HT1080 (cell line): Measurements from ENCODE around the gene DUX4. TPM values are rescaled to one million over a fixed set of nuclear protein-coding genes. Genes with fewer than 3 reads are reported as not detected.
"Not testable (repeated sequence)": the region's sequence is repeated elsewhere in the genome, so short reads cannot be mapped to it uniquely, and the experiment has no call there.

Source experiments
- DNase-seq: peaks from one replicate; pipeline ENCODE4 v3.0.0-alpha.2; 2015; ENCODE audit warnings: low read depth
- polyA plus RNA-seq, 2 experiments: library from polyadenylated mRNA; depleted of rRNA; stranded (reverse); fragments of >200 nt; gene quantifications; 2 replicates each; pipeline ENCODE4 v1.2.3, GENCODE V29; 2015
- small RNA-seq: library from RNA; depleted of rRNA; stranded (forward); fragments of <200 nt; gene quantifications from one replicate; pipeline ENCODE3, GENCODE V24; 2014
- total RNA-seq: library from RNA; depleted of rRNA; stranded (reverse); fragments of >200 nt; shearing (Covaris generic); gene quantifications from 2 replicates; pipeline ENCODE4 v1.2.3, GENCODE V29; 2014; rRNA removed

Gene DUX4
- not detected in 2 replicates for total RNA-seq
- not detected in 2 replicates for polyA plus RNA-seq (2015; cell fraction: cytosol; rRNA removed)
- polyA plus RNA-seq (2015; cell fraction: nucleus; rRNA removed), result not detected in 2 replicates

- not testable (repeated sequence) for DNase-seq
Measured at GRCh38 chr4:190173428-190173827, at the start of gene DUX4. TSS of gene DUX4 (plus strand) at chr4:190173774. CDS start at chr4:190173774, 0 bp downstream.

DNA sequence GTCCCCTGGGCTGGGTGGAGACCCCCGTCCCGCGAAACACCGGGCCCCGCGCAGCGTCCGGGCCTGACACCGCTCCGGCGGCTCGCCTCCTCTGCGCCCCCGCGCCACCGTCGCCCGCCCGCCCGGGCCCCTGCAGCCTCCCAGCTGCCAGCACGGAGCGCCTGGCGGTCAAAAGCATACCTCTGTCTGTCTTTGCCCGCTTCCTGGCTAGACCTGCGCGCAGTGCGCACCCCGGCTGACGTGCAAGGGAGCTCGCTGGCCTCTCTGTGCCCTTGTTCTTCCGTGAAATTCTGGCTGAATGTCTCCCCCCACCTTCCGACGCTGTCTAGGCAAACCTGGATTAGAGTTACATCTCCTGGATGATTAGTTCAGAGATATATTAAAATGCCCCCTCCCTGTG, 1.9 kb downstream of the DUX4 start:
- DNase-seq, result not testable (repeated sequence)

DNA sequence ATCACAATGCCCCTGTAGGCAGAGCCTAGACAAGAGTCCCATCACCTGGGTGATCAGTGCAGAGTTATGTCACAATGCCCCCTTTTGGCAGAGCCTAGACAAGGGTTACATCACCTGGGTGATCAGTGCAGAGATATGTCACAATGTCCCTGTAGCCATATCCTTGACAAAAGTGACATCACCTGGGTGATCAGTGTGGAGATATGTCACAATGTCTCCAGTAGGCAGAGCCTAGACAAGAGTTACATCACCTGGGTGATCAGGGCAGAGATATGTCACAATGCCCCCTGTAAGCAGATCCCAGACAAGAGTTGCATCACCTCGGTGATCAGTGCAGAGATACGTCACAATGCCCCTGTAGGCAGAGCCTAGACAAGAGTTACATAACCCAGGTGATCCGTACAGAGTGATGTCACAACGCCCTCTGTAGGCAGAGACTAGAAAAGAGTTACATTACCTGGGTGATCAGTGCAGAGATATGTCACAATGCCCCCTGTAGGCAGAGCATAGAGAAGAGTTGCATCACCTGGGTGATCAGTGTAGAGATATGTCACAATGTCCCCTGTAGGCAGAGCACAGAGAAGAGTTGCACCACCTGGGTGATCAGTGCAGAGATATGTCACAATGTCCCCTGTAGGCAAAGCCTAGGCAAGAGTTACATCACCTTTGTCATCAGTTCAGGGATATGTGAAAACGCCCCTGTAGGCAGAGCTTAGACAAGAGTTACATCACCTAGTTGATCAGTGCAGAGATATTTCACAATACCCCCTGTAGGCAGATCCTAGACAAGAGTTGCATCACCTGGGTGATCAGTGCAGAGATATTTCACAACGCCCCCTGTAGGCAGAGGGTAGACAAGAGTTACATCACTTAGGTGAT, 4.4 kb downstream of the DUX4 start:
- DNase-seq, result not testable (repeated sequence)

- not testable (repeated sequence) for DNase-seq
Measured at GRCh38 chr4:190178606-190178990, 5.0 kb downstream of the DUX4 start.

DNA sequence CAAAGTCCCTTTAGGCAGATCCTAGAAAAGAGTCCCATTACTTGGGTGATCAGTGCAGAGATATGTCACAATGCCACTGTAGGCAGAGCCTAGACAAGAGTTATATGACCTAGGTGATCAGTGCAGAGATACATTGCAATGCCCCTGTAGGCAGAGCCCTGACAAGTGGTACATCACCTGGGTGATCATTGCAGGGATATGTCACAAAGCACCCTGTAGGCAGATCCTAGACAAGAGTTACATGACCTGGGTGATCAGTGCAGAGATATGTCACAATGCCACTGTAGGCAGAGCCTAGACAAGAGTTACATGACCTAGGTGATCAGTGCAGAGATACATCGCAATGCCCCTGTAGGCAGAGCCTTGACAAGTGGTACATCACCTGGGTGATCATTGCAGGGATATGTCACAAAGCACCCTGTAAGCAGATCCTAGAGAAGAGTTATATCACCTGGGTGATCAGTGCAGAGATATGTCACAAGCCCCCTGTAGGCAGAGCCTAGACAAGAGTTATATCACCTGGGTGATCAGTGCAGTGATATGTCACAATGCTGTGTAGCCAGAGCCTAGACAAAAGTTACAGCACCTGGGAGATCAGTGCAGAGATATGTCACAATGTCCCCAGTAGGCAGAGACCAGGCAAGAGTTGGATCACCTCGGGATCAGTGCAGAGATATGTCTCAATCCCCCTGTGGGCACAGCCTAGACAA, 5.6 kb downstream of the DUX4 start:
- not testable (repeated sequence) for DNase-seq

GRCh38 chr4:190179740-190180094, 6.1 kb downstream of the DUX4 start:
- not testable (repeated sequence) for DNase-seq

- DNase-seq, result not testable (repeated sequence)
Measured at GRCh38 chr4:190180947-190181346, 7.4 kb downstream of the DUX4 start.

- not testable (repeated sequence) for DNase-seq
Measured at GRCh38 chr4:190181481-190182100, 8.0 kb downstream of the DUX4 start.

DNA sequence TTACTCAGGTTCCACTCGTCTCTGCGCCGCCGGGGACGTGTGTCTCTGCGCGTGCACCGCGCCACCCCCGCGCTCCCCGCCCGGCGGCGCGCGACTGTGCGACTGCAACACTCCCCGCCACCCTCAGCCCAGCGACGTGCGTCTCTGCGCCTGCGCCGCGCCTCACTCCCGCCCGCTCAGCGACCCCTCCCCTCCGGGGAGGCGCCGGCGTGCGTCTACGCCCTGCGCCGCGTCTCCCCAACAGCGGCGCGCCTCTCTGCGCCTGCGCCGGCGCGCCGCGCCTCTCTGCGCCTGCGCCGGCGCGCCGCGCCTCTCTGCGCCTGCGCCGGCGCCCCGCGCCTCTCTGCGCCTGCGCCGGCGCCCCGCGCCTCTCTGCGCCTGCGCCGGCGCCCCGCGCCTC, 29.9 kb downstream of the DUX4 start:
- not testable (repeated sequence) for DNase-seq

Small RNAs within 50 kb of the gene (small RNA-seq; reads per million reads assigned to genes)
- not detected for gene AC215524.1

Other genes with a start within 250 kb of the DUX4 start
- gene FRG1, start 232.9 kb upstream of the DUX4 start, total RNA-seq, result 41.2 and 46.0 TPM in 2 replicates
- 1.4 and 1.7 TPM in 2 replicates for gene FRG2, start 146.5 kb upstream of the DUX4 start, total RNA-seq
- not detected in 2 replicates for gene DBET, start 109.3 kb upstream of the DUX4 start, total RNA-seq